DOHH2 (cell line): Measurements from ENCODE around the gene ZC3H4.

ENCODE experiments used
- H3F3A ChIP-seq: fragments of 200-600 bp; sonication (generic), shearing (Covaris generic); 2 replicates; pipeline ENCODE4 v1.6.0; 2016; ENCODE audit warnings: antibody characterized with exemption, mild to moderate bottlenecking; ENCODE audit not compliant: control insufficient read depth, insufficient read depth
- H3K27ac ChIP-seq: fragments of 200-600 bp; sonication (generic); 2 replicates; pipeline ENCODE4 v1.5.1; 2014; ENCODE audit warnings: low read depth, mild to moderate bottlenecking, low read length, moderate library complexity
- H3K27me3 ChIP-seq: fragments of 200-600 bp; sonication (generic); 2 replicates; pipeline ENCODE4 v1.6.1; 2014; ENCODE audit warnings: mild to moderate bottlenecking, low read length, mixed read lengths; ENCODE audit not compliant: control insufficient read depth
- H3K36me3 ChIP-seq: fragments of 200-600 bp; sonication (generic); 2 replicates; pipeline ENCODE4 v1.6.1; 2014; ENCODE audit warnings: mild to moderate bottlenecking, low read length, moderate library complexity, mixed read lengths; ENCODE audit not compliant: control insufficient read depth
- H3K4me1 ChIP-seq: fragments of 200-600 bp; sonication (generic); 2 replicates; pipeline ENCODE4 v1.6.1; 2014; ENCODE audit warnings: mild to moderate bottlenecking, low read length, mixed read lengths; ENCODE audit not compliant: control insufficient read depth
- H3K4me2 ChIP-seq: fragments of 200-600 bp; sonication (generic); 2 replicates; pipeline ENCODE4 v1.6.0; 2014; ENCODE audit warnings: mild to moderate bottlenecking, low read length, moderate library complexity
- H3K4me3 ChIP-seq: fragments of 200-600 bp; sonication (generic); 2 replicates; pipeline ENCODE4 v1.5.1; 2014; ENCODE audit warnings: mild to moderate bottlenecking, low read length, mixed read lengths
- H3K79me2 ChIP-seq: fragments of 200-600 bp; sonication (generic); 2 replicates; pipeline ENCODE4 v1.6.1; 2014; ENCODE audit warnings: mild to moderate bottlenecking, low read length, mixed read lengths; ENCODE audit not compliant: control insufficient read depth
- H3K9me2 ChIP-seq: fragments of 200-600 bp; sonication (generic); replicated peaks from 2 replicates; pipeline ENCODE4 v1.6.1; 2014; ENCODE audit warnings: mild to moderate bottlenecking, low read length, mixed read lengths; ENCODE audit not compliant: control insufficient read depth
- H3K9me3 ChIP-seq: fragments of 200-600 bp; sonication (generic); 2 replicates; pipeline ENCODE4 v1.6.1; 2014; ENCODE audit warnings: antibody characterized with exemption, low read length, mixed read lengths; ENCODE audit not compliant: control insufficient read depth, insufficient read depth
- H4K20me1 ChIP-seq: fragments of 200-600 bp; sonication (generic); 2 replicates; pipeline ENCODE4 v1.6.0; 2014; ENCODE audit warnings: low read depth, mild to moderate bottlenecking, antibody characterized with exemption, low read length, moderate library complexity; ENCODE audit not compliant: control insufficient read depth, insufficient read depth
- CTCF ChIP-seq: fragments of 200-600 bp; sonication (generic); IDR thresholded peaks from one replicate; pipeline ENCODE4 v1.5.1; 2014; ENCODE audit warnings: antibody characterized with exemption, mild to moderate bottlenecking, low read depth, low read length; ENCODE audit not compliant: poor library complexity, severe bottlenecking
- EZH2phosphoT487 ChIP-seq: fragments of 200-600 bp; sonication (generic); IDR thresholded peaks from 2 replicates; pipeline ENCODE4 v1.6.1; 2017; ENCODE audit warnings: borderline replicate concordance, mild to moderate bottlenecking, antibody characterized with exemption, low read length, moderate library complexity, mixed read lengths

ZC3H4 gene

GRCh38 chr19:47123406-47123805 lies 9.8 kb upstream of the ZC3H4 start:
- no peaks in the 10 kb centered on the region for H3F3A ChIP-seq
- TF ChIP-seq CTCF (no peak), EZH2phosphoT487 (no peak)
- H3K4me3 ChIP-seq, result no peak overlapping the region
- H3K36me3 ChIP-seq, result no peaks in the 10 kb centered on the region
- no peaks in the 10 kb centered on the region for H3K4me1 ChIP-seq
- H3K79me2 ChIP-seq, result no peaks in the 10 kb centered on the region
- H3K9me2 ChIP-seq, result no peaks in the 10 kb centered on the region
- H3K27me3 ChIP-seq, result peaks cover 4% of the 10 kb centered on the region; the same call in 1 of the 2 replicates
- H3K4me2 ChIP-seq, result no peak overlapping the region
- H3K9me3 ChIP-seq, result no peaks in the 10 kb centered on the region
- H4K20me1 ChIP-seq, result no peaks in the 10 kb centered on the region
- no peak overlapping the region for H3K27ac ChIP-seq

GRCh38 chr19:47122359-47123335 lies 9.1 kb upstream of the ZC3H4 start:
- Histone ChIP-seq H3K27ac (no peak overlapping the region), H3F3A (no peaks in the 10 kb centered on the region), H3K79me2 (no peaks in the 10 kb centered on the region), H3K9me2 (no peaks in the 10 kb centered on the region), H3K4me3 (no peak overlapping the region), H3K9me3 (no peaks in the 10 kb centered on the region), H3K4me2 (no peak overlapping the region), H3K27me3 (peaks cover 4% of the 10 kb centered on the region; the same call in 1 of the 2 replicates), H3K36me3 (no peaks in the 10 kb centered on the region), H4K20me1 (no peaks in the 10 kb centered on the region), H3K4me1 (no peaks in the 10 kb centered on the region)
- TF ChIP-seq CTCF, result no peak
- no peak for TF ChIP-seq EZH2phosphoT487

- H3K4me1 ChIP-seq, result no peaks in the 10 kb centered on the region
- no peak for TF ChIP-seq CTCF
- TF ChIP-seq EZH2phosphoT487, result no peak
- H3K36me3 ChIP-seq, result no peaks in the 10 kb centered on the region
- H3K4me2 ChIP-seq, result no peak overlapping the region
- H3F3A ChIP-seq, result 0 out of 2 replicates have a peak, but pooled peaks cover 5% of the 10 kb centered on the region
- H4K20me1 ChIP-seq, result no peaks in the 10 kb centered on the region
- no peaks in the 10 kb centered on the region for H3K79me2 ChIP-seq
- no peak overlapping the region for H3K4me3 ChIP-seq
- no peaks in the 10 kb centered on the region for H3K9me3 ChIP-seq
- H3K27ac ChIP-seq, result no peak overlapping the region
- no peaks in the 10 kb centered on the region for H3K9me2 ChIP-seq
- peaks cover 9% of the 10 kb centered on the region; the same call in 1 of the 2 replicates for H3K27me3 ChIP-seq
Observed at GRCh38 chr19:47120470-47121067, 7.0 kb upstream of the ZC3H4 start.
